Epithelial cell of esophagus (primary cell): ENCODE data around the gene UQCC2.

Source experiments
- DNase-seq: peaks from one replicate; pipeline ENCODE4 v3.0.0; 2010; ENCODE audit warnings: low read depth
- H3K4me3 ChIP-seq: 2 replicates; pipeline ENCODE4 v1.5.1; 2011; ENCODE audit warnings: mild to moderate bottlenecking, low read length, control low read depth
- TF ChIP-seq, protein P1 (sequence below): IDR thresholded peaks from 2 replicates; pipeline ENCODE4 v1.5.1; 2011; ENCODE audit warnings: low read depth, mild to moderate bottlenecking, low read length, control low read depth, inconsistent platforms; ENCODE audit not compliant: insufficient read depth; ENCODE audit errors: missing control alignments

The UQCC2 gene

DNA sequence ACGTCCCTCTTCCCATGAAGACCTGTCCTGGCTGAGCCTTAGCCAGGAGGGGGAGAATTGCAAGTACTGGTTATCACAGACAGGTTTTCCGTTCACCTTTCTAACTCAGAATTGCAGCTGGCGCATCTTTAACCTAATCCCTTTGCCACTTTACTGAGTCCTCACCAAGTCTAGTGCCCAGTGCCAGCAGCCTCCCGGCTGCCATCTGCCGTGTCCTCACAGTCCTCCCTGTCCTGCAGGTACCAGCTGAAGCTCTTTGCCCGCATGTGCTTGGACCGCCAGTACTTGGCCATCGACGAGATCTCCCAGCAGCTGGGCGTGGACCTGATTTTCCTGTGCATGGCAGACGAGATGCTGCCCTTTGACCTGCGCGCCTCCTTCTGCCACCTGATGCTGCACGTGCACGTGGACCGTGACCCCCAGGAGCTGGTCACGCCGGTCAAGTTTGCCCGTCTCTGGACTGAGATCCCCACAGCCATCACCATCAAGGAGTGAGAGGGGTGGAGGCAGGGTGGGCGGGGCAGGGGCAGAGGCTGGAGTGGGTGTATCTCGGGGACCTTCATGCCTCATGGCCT, 41.3 kb downstream of the UQCC2 start:
- DNase-seq, result no peak
- TF ChIP-seq, protein P1, sequence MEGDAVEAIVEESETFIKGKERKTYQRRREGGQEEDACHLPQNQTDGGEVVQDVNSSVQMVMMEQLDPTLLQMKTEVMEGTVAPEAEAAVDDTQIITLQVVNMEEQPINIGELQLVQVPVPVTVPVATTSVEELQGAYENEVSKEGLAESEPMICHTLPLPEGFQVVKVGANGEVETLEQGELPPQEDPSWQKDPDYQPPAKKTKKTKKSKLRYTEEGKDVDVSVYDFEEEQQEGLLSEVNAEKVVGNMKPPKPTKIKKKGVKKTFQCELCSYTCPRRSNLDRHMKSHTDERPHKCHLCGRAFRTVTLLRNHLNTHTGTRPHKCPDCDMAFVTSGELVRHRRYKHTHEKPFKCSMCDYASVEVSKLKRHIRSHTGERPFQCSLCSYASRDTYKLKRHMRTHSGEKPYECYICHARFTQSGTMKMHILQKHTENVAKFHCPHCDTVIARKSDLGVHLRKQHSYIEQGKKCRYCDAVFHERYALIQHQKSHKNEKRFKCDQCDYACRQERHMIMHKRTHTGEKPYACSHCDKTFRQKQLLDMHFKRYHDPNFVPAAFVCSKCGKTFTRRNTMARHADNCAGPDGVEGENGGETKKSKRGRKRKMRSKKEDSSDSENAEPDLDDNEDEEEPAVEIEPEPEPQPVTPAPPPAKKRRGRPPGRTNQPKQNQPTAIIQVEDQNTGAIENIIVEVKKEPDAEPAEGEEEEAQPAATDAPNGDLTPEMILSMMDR, result no peak
- no peak overlapping the region for H3K4me3 ChIP-seq

DNA sequence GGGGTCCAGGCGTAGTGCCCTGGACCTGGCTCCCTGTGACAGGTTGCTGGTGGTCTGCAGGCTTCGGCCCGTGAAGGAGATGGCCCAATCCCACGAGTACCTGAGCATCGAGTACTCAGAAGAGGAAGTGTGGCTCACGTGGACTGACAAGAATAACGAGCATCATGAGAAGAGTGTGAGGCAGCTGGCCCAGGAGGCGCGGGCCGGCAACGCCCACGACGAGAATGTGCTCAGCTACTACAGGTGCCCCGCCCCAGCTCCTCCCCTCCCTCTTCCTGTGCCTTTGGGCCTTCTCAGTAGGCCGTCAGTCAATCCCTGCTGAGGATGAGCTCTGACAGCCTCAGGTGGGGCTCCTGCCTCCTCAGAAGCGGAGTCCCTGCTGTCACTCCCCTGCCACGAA, 42.6 kb downstream of the UQCC2 start:
- peak; percentile 96 for DNase-seq
- TF ChIP-seq, protein P1, result no peak
- H3K4me3 ChIP-seq, result no peak overlapping the region

GRCh38 chr6:33668328-33668727, 43.2 kb downstream of the UQCC2 start:
- no peak for DNase-seq
- no peak overlapping the region for H3K4me3 ChIP-seq
- TF ChIP-seq, protein P1, result no peak

GRCh38 chr6:33667776-33668175, 43.7 kb downstream of the UQCC2 start:
- DNase-seq, result no peak
- TF ChIP-seq, protein P1, result no peak
- H3K4me3 ChIP-seq, result no peak overlapping the region

GRCh38 chr6:33667072-33667471, 44.4 kb downstream of the UQCC2 start:
- no peak for DNase-seq
- no peak overlapping the region for H3K4me3 ChIP-seq
- TF ChIP-seq, protein P1, result no peak

- H3K4me3 ChIP-seq, result no peak overlapping the region
- TF ChIP-seq, protein P1, result no peak
- DNase-seq, result no peak
Measured at GRCh38 chr6:33665957-33666356, 45.5 kb downstream of the UQCC2 start.

DNA sequence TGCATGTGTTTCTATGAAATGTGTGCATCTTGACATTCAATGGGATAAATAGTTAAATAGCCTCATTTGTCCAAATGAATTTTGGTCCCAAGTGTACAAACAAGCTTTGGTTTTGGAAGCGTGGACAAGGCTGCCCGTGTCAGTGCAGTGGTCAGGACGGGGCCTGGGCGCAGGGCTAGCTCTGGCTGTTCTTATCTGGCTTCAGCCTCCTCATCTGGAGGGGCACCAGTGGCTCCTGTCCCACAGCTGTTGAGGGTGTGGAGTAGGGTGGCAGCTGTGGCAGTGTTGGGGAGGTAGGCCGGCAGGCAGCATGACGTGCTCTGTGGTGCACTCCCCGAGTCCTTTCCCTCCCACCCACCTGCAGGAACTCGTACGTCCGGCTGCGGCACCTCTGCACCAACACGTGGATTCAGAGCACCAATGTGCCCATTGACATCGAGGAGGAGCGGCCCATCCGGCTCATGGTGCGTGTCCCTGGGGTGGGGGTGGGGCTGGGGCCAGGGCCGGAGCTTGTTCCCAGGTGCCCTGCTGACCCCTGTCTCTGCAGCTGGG, 46.9 kb downstream of the UQCC2 start:
- TF ChIP-seq, protein P1, result no peak
- no peak overlapping the region for H3K4me3 ChIP-seq
- no peak for DNase-seq
